HEK293 (cell line): ENCODE results near the gene HAUS5.

Source experiments
- PBX3 ChIP-seq: sonication (generic); formaldehyde crosslinking; IDR thresholded peaks from 2 replicates; pipeline ENCODE4 v1.8.1; 2022; ENCODE audit warnings: mild to moderate bottlenecking, moderate library complexity, missing genetic modification reagents
- PRDM4 ChIP-seq: fragments of 450-650 bp; formaldehyde crosslinking; IDR thresholded peaks from 2 replicates; pipeline ENCODE4 v1.5.1; 2017; ENCODE audit warnings: missing biosample characterization, missing genetic modification characterization
- RBAK ChIP-seq: fragments of 450-650 bp; formaldehyde crosslinking; IDR thresholded peaks from 2 replicates; pipeline ENCODE4 v1.5.1; 2016; ENCODE audit warnings: missing biosample characterization, missing genetic modification characterization
- SETDB1 ChIP-seq: IDR thresholded peaks from one replicate; pipeline ENCODE4 v1.6.1; 2017; ENCODE audit warnings: mild to moderate bottlenecking, low read length, moderate library complexity, mixed read lengths; ENCODE audit not compliant: insufficient read length
- TCF7L2 ChIP-seq: IDR thresholded peaks from 2 replicates; pipeline ENCODE4 v1.6.1; 2011; ENCODE audit warnings: low read depth, mild to moderate bottlenecking, inconsistent platforms, low read length, moderate library complexity, borderline replicate concordance
- ZBTB7A ChIP-seq: fragments of 450-650 bp; formaldehyde crosslinking; IDR thresholded peaks from 2 replicates; pipeline ENCODE4 v1.5.1; 2016; ENCODE audit warnings: low read depth, missing biosample characterization, missing genetic modification characterization
- ZNF184 ChIP-seq: fragments of 450-650 bp; IDR thresholded peaks from 2 replicates; pipeline ENCODE4 v1.5.1; 2018; ENCODE audit warnings: missing biosample characterization, mild to moderate bottlenecking, missing genetic modification characterization
- ZNF221 ChIP-seq: fragments of 450-650 bp; formaldehyde crosslinking; IDR thresholded peaks from 2 replicates; pipeline ENCODE4 v1.5.1; 2017; ENCODE audit warnings: missing biosample characterization, missing genetic modification characterization, borderline replicate concordance
- ZNF274 ChIP-seq, 2 experiments: fragments of 200-500 bp in 1 of 2; fragments of 450-650 bp in 1 of 2; sonication (Bioruptor generic) in 1 of 2; formaldehyde crosslinking in 1 of 2; IDR thresholded peaks; 2 replicates each; pipeline versions ENCODE4 v1.5.1 to v1.6.1; 2014 to 2016; ENCODE audit warnings: borderline replicate concordance in 1 of 2, inconsistent platforms in 1 of 2, low read length in 1 of 2, missing biosample characterization in 1 of 2, missing genetic modification characterization in 1 of 2
- ZNF292 ChIP-seq: fragments of 450-650 bp; formaldehyde crosslinking; IDR thresholded peaks from 2 replicates; pipeline ENCODE4 v1.5.1; 2016; ENCODE audit warnings: low read depth, missing biosample characterization, missing genetic modification characterization, borderline replicate concordance
- TF ChIP-seq, protein P1 (sequence below): fragments of 450-650 bp; formaldehyde crosslinking; IDR thresholded peaks from 2 replicates; pipeline ENCODE4 v1.5.1; 2016; ENCODE audit warnings: missing biosample characterization, missing genetic modification characterization
- TF ChIP-seq, protein P2 (sequence below): fragments of 450-650 bp; formaldehyde crosslinking; IDR thresholded peaks from 2 replicates; pipeline ENCODE4 v1.5.1; 2016; ENCODE audit warnings: missing biosample characterization, missing genetic modification characterization
- TF ChIP-seq, protein P3 (sequence below): fragments of 450-650 bp; formaldehyde crosslinking; IDR thresholded peaks from 2 replicates; pipeline ENCODE4 v1.5.1; 2016; ENCODE audit warnings: missing biosample characterization, missing genetic modification characterization
- TF ChIP-seq, protein P4 (sequence below): fragments of 450-650 bp; formaldehyde crosslinking; IDR thresholded peaks from 2 replicates; pipeline ENCODE4 v1.5.1; 2017; ENCODE audit warnings: missing biosample characterization, missing genetic modification characterization

- TF ChIP-seq RBAK: no peak
- TF ChIP-seq ZBTB7A (tag by site-specific recombination): no peak
- no peak for TF ChIP-seq ZNF274 (IDR thresholded peaks at IDR 0.05; ENCODE audit: low read length)
- TF ChIP-seq ZNF274 (tag by site-specific recombination; IDR thresholded peaks at IDR 0.05; ENCODE audit: borderline replicate concordance): no peak
- TF ChIP-seq SETDB1: no peak
- TF ChIP-seq, protein P1, sequence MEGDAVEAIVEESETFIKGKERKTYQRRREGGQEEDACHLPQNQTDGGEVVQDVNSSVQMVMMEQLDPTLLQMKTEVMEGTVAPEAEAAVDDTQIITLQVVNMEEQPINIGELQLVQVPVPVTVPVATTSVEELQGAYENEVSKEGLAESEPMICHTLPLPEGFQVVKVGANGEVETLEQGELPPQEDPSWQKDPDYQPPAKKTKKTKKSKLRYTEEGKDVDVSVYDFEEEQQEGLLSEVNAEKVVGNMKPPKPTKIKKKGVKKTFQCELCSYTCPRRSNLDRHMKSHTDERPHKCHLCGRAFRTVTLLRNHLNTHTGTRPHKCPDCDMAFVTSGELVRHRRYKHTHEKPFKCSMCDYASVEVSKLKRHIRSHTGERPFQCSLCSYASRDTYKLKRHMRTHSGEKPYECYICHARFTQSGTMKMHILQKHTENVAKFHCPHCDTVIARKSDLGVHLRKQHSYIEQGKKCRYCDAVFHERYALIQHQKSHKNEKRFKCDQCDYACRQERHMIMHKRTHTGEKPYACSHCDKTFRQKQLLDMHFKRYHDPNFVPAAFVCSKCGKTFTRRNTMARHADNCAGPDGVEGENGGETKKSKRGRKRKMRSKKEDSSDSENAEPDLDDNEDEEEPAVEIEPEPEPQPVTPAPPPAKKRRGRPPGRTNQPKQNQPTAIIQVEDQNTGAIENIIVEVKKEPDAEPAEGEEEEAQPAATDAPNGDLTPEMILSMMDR (tag by site-specific recombination): no peak
- TF ChIP-seq, protein P2, sequence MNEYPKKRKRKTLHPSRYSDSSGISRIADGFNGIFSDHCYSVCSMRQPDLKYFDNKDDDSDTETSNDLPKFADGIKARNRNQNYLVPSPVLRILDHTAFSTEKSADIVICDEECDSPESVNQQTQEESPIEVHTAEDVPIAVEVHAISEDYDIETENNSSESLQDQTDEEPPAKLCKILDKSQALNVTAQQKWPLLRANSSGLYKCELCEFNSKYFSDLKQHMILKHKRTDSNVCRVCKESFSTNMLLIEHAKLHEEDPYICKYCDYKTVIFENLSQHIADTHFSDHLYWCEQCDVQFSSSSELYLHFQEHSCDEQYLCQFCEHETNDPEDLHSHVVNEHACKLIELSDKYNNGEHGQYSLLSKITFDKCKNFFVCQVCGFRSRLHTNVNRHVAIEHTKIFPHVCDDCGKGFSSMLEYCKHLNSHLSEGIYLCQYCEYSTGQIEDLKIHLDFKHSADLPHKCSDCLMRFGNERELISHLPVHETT: no peak
- TF ChIP-seq PBX3 (CRISPR knock-in tag): no peak
- TF ChIP-seq TCF7L2: no peak
- TF ChIP-seq ZNF221 (tag by site-specific recombination): no peak
- TF ChIP-seq PRDM4 (tag by site-specific recombination): no peak
- no peak for TF ChIP-seq ZNF292
- TF ChIP-seq, protein P3, sequence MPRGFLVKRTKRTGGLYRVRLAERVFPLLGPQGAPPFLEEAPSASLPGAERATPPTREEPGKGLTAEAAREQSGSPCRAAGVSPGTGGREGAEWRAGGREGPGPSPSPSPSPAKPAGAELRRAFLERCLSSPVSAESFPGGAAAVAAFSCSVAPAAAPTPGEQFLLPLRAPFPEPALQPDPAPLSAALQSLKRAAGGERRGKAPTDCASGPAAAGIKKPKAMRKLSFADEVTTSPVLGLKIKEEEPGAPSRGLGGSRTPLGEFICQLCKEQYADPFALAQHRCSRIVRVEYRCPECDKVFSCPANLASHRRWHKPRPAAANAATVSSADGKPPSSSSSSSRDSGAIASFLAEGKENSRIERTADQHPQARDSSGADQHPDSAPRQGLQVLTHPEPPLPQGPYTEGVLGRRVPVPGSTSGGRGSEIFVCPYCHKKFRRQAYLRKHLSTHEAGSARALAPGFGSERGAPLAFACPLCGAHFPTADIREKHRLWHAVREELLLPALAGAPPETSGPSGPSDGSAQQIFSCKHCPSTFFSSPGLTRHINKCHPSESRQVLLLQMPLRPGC (tag by site-specific recombination): no peak
- no peak for TF ChIP-seq ZNF184 (tag by site-specific recombination)
- TF ChIP-seq, protein P4, sequence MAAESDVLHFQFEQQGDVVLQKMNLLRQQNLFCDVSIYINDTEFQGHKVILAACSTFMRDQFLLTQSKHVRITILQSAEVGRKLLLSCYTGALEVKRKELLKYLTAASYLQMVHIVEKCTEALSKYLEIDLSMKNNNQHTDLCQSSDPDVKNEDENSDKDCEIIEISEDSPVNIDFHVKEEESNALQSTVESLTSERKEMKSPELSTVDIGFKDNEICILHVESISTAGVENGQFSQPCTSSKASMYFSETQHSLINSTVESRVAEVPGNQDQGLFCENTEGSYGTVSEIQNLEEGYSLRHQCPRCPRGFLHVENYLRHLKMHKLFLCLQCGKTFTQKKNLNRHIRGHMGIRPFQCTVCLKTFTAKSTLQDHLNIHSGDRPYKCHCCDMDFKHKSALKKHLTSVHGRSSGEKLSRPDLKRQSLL (tag by site-specific recombination): no peak
Measured at GRCh38 chr19:35663981-35664380, 51.4 kb downstream of the HAUS5 start.
